Measurements from ENCODE around the gene NREP. TPM values are rescaled to one million over a fixed set of nuclear protein-coding genes. Genes with fewer than 3 reads are reported as not detected.

NREP gene
- total and polyA plus RNA-seq, 10 of the 15 experiments (the other 5 are each of a cell fraction or from before 2014, with no cell fraction given): 20.6 to 117 (median 32.2) TPM

- H3K9ac ChIP-seq (ENCODE audit: control insufficient read depth, insufficient read depth, low read length): no peak overlapping the region
- in situ Hi-C loops (cut with MboI): no loop called here
- POLR2A ChIA-PET: no interaction called here
Measured at GRCh38 chr5:111697881-111698757, 58.9 kb downstream of the NREP start.

More at GRCh38 chr5:111697881-111698757, 58.9 kb downstream of the NREP start:
- no peak overlapping the region for H3K4me3 ChIP-seq
- H4K20me1 ChIP-seq (ENCODE audit: control insufficient read depth, insufficient read depth): no peaks in the 10 kb centered on the region
- DNase-seq (ENCODE audit: low read depth, low spot score): no peak
- peaks cover 3% of the 10 kb centered on the region for H3K4me1 ChIP-seq (ENCODE audit: control insufficient read depth, insufficient read depth, low read length)
- SMC1A ChIA-PET (ENCODE audit: uncharacterized antibody, unreplicated experiment): interaction anchor here (0.8 to 2.1 kb wide), 4 partner anchors 15 to 448 kb away, joined by 3 to 4 read pairs (median 3); no protein-coding TSS in a partner anchor
- RAD21 ChIA-PET (ENCODE audit: unreplicated experiment): no interaction called here
- no peak overlapping the region for H2AFZ ChIP-seq (ENCODE audit: control insufficient read depth, low read depth, low read length)
- ATAC-seq: no peak
- no peak for FAIRE-seq
- CTCF ChIA-PET: interaction anchor here (0.8 to 1.7 kb wide), 4 partner anchors 12 to 167 kb away, joined by 3 to 5 read pairs (median 4); no protein-coding TSS in a partner anchor
- no peaks in the 10 kb centered on the region for H3K9me3 ChIP-seq (replicated peaks; ENCODE audit: control insufficient read depth, insufficient read depth, low read length)
- H3K36me3 ChIP-seq (ENCODE audit: control insufficient read depth in 2 of 2, insufficient read depth in 2 of 2, low read length in 1 of 2): no peaks in the 10 kb centered on the region
- WGBS (ENCODE audit: insufficient coverage, insufficient replicate concordance, low lambda C conversion rate, missing lambda C conversion rate): 32% methylated on average over 6 of the region's 6 CpGs
- H3K79me2 ChIP-seq (ENCODE audit: control insufficient read depth, insufficient read depth, low read length): no peaks in the 10 kb centered on the region
- H3K27ac ChIP-seq (ENCODE audit: control insufficient read depth, insufficient read depth): no peak overlapping the region
- H3K27me3 ChIP-seq (replicated peaks in 1 of 2; ENCODE audit: control insufficient read depth in 2 of 2, insufficient read depth in 2 of 2, low read length in 1 of 2): no peaks in the 10 kb centered on the region
- TF ChIP-seq MYB (IDR thresholded peaks at IDR 0.05; ENCODE audit: borderline replicate concordance, low read depth, low read length) (no peak), ZZZ3 (IDR thresholded peaks at IDR 0.05; ENCODE audit: control insufficient read depth, insufficient read length, low read depth) (no peak), CBX3 (IDR thresholded peaks at IDR 0.05; ENCODE audit: borderline replicate concordance, low read depth) (no peak), STAT3 (IDR thresholded peaks at IDR 0.05; ENCODE audit: low read depth, low read length) (no peak), BCLAF1 (IDR thresholded peaks at IDR 0.05) (no peak), CHD4 (IDR thresholded peaks at IDR 0.05) (no peak), RCOR1 (conservative IDR thresholded peaks at IDR 0.05; ENCODE audit: low read depth, low read length) (no peak), BHLHE40 (IDR thresholded peaks at IDR 0.05; ENCODE audit: borderline replicate concordance in 1 of 2, low read depth in 2 of 2, low read length in 1 of 2) (no peak), RELA (IDR thresholded peaks at IDR 0.05; ENCODE audit: borderline replicate concordance, partially characterized antibody) (no peak), ATF7 (IDR thresholded peaks at IDR 0.05; ENCODE audit: low read depth) (no peak), NR2F1 (conservative IDR thresholded peaks at IDR 0.05) (no peak), ATF3 (IDR thresholded peaks at IDR 0.05; ENCODE audit: borderline replicate concordance, extremely low read depth, low read depth, low read length) (no peak)
- no peak overlapping the region for H3K4me2 ChIP-seq (ENCODE audit: control insufficient read depth, insufficient read depth)
- intact Hi-C loops (cut with micrococcal nuclease; ENCODE audit: unreplicated experiment): no loop called here
- no TSS peak for BruUV-seq (replicated peaks)

All from GM12878 (cell line).